GM18907 (cell line): ENCODE results near the gene ARHGAP18.

Experiments used
- ATAC-seq: cut with Tn5 transposase; IDR thresholded peaks from one replicate; pipeline ENCODE4 v1.9.1; 2021; ENCODE audit warnings: mild to moderate bottlenecking, moderate library complexity; ENCODE audit not compliant: unreplicated experiment

Gene ARHGAP18

DNA sequence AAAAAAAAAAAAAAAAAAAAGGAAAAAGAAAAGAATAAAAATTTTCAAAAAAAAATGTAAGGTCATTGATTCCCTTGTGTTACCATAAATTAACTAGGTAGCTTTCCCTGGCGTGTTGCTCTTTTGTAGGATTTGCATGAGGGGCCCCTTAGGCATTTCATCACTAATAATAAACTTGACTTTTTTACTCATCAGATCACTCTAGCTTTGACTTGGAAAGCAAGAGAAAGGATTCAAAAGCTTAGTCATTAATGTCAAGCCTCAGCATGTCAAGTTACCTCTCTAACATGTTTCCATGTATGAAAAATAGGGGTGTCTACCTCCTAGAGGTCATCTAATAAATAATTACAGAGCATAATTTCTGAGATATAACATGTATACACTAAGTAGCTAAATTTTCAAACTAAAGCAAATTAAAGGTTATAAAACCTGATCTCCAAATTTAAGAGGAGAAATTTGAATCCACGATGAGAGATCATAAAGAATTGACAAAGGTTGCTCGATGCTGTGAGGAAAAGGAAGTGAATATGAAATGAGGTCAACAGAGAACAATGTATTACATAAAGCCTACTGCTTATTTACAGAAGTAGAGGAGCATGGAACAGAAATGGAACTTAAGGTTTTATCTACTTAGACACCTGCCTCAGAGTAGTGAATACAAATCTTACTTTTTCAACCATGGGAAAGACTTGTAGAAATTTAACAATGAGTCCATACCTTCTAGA, 86.8 kb downstream of the ARHGAP18 start:
- ATAC-seq = peak; percentile 77

- ATAC-seq = no peak
These were observed 88.7 kb downstream of the ARHGAP18 start for GRCh38 chr6:129621252-129621651.

DNA sequence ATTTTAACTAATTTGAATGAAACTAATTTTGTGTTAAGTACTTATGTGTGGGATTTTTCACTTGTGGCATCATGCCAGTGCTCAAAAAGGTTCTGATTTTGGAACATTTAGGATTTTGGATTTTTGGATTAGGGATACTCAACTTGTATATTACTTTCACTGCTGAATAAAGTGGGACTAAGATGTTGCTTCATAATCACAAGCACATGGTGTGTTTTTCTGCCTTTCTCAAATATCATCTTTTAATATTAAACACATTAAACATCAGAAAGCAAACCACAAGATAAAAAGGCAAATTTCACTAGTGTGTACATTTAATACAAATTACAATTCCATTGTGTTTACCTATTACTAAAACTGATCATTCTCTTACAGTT, 89.8 kb downstream of the ARHGAP18 start:
- no peak for ATAC-seq

DNA sequence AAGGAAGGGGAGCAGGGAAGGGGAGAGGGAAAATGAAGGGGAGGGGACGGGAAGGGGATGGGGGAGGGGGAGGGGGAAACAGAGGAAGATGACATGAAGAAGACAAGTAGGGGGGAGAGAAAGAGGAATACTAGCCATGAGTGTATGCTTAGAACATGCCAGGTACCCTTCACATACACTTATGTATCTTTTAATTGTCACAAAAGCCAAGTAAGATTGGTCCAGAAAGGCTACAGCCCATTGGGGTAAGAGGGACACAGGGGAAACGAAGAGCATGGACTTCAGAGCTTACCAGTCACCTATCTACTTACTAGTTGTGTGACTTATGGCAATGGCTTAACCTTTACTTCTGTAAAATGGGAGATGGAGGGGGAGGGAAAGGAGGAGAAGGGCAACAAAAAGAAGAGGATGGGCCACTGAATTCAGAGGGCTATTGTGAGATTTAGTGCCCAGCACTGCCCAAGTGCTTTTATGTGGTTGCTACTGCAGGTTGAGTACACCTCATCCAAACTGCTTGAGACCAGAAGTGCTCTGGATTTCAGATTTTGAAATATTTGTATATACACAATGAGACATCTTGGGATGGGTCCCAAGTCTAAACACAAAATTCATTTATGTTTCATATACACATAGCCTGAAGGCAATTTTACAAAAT, 90.3 kb downstream of the ARHGAP18 start:
- no peak for ATAC-seq

DNA sequence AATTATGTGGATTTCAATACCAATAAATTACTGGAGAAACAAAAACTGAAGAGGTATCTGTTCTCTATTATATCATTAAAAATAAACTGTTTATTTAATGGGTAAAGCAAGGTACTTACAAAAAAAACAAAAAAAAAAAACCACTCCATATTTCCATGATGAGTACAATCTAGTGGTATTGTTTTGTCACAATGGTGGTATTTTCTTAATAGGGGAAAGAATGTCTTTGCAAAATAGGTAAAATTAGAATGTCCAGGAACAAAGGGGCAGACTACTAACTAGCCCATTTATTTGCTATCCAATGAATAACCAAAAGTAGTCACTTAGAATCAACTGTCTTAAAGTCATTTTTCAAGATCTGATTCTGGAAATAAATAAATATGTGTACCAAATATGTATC, 92.0 kb downstream of the ARHGAP18 start:
- ATAC-seq = no peak

- no peak for ATAC-seq
These were observed 94.5 kb downstream of the ARHGAP18 start for GRCh38 chr6:129615496-129615895.

DNA sequence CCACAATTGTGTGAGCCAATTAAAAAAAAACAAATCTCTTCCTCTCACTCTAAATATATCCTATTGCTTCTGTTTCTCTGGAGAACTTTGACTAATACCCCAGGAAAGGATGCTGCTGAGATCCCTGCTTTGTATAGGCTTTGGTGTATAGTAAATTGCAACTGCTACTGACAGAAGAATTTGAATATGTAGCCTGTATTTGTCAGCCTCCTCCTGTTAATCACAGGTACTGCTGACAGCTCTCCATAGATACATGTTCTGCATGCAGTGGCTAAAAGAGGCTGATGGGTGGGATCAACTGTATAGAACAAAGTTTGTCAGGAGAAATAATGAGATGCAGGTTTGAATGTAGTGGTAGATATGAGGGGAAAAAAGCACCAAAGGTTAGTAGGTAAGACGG, 95.0 kb downstream of the ARHGAP18 start:
- ATAC-seq = no peak

- ATAC-seq = no peak
These were observed 95.5 kb downstream of the ARHGAP18 start for GRCh38 chr6:129614464-129614863.

- no peak for ATAC-seq
These were observed 97.5 kb downstream of the ARHGAP18 start for GRCh38 chr6:129612440-129612839.

DNA sequence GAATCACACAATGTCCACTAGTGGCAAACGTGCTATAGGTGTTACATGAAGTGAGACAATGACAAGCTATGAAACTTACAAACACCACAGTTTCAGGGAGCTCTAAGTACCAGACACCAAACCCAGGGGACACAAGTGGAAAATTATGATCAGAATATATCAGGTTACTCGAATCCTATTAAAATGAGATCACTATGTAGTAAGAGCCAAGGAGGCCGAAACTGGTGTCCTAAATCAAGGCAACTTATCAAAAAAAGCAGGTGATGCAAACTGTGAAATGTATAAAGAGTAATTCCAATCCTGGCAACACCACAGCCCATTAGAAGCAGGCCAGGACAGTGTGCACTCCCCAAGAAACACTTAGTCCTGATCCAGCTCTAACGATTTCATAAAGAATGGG, 100.3 kb downstream of the ARHGAP18 start:
- no peak for ATAC-seq

- ATAC-seq = no peak
These were observed 101.0 kb downstream of the ARHGAP18 start for GRCh38 chr6:129608886-129609537.

DNA sequence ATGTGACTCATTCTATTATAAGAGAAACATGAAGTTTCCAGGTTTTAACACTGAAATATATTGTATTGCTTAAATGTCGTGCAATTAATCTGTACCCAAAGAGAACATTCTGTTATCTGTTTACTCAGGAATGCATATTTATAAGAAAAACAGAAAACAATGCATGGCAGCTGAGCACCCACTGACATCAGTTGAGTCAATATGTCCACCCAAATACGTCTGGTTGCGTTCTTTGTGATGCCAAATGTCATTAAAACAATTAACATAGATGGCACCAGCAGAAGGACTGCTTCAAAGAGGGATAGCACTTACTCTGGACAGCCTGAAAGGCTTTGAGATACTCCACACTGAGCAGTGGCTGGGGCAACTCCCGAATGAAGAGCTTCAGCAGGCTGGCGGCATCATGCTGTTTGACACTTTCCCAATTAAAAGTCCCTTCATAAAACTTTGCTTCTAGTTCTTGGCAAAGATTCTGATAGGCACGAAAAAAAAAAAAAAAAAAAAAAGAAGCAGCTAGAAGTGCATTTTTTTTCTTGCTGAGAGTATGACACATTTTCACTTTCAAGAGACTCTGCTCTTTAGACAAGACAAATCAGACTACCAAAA, 102.3 kb downstream of the ARHGAP18 start:
- no peak for ATAC-seq

DNA sequence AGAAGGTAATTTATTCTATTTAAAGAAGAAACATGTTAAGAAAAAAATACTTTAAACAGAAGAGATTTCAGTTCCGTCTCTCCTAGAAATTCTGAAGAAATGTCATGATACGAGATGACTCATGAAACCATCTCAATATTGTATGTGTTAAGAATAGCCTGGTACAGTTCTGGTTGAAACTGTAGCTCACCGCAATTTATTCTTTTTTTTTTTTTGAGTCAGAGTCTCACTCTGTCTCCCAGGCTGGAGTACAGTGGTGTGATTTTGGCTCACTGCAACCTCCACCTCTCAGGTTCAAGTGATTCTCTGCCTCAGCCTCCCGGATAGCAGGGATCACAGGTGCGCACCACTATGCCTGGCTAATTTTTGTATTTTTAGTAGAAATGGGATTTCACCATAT, 103.3 kb downstream of the ARHGAP18 start:
- ATAC-seq = peak; percentile 80

GRCh38 chr6:129605967-129606366, 104.0 kb downstream of the ARHGAP18 start:
- ATAC-seq = no peak

- no peak for ATAC-seq
These were observed 104.9 kb downstream of the ARHGAP18 start for GRCh38 chr6:129605095-129605494.

GRCh38 chr6:129604321-129604720, 105.7 kb downstream of the ARHGAP18 start:
- ATAC-seq = no peak

- ATAC-seq = no peak
These were observed 106.2 kb downstream of the ARHGAP18 start for GRCh38 chr6:129603741-129604140.

DNA sequence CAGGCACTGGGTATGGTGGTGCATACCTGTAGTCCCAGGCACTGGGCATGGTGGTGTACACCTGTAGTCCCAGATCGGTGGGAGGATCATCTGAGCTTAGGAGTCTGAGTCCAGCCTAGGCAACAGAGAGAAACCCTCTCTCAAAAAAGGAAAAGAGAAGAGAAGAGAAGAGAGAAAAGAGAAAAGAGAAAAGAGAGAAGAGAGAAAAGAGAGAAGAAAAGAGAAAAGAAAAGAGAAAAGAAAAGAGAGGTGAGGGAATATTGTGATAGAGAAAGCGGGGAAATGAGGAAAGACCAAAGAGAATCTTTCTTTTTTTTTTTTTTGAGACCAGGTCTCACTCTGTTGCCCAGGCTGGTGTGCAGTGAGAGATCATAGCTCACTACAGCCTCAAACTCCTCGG, 108.7 kb downstream of the ARHGAP18 start:
- no peak for ATAC-seq

- no peak for ATAC-seq
These were observed 110.5 kb downstream of the ARHGAP18 start for GRCh38 chr6:129599467-129599866.

DNA sequence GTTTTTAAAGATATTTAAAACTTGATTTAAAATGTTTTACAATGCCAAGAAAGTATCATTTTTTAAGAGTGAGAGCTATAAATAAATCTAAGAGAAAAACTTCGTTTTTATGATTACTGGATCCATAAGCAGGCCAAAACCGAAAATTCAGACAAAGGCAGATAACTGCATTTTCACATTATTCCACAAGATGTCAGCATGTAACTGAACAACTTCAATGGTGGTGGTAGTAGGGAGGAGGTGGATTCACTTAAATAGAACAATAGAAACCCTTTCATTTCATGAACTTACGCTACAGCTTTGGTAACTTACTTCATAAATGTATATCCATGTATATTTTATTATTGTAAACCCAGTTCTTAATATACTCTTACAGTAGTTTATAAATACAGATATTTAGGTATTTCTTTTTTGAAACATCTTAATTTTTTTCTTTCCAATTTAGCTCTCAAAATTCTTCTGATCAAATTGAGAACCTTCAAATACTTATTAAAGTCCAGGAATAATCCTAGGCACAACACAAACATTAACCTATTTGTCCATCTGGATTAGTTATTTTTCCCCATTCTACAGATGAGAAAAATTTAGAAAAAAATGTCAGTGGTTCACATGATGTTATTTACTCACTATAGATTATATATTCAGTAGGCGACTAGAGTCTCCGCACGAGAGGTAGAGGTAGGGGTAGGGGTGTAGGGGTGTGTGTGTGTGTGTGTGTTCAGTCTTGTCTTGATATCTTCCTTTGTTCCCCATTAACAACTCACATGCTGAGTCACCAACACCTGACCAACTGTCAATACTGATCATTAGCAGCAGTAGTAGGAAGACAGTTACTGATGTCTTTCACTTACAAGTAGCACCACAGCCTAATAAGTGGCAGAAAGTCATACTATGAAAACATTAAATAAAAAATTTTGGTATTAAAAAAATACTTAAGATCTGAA, 111.5 kb downstream of the ARHGAP18 start:
- peak; percentile 72 for ATAC-seq
